ENCODE results near the gene ZFAND2A.
"Not testable (repeated sequence)": the region's sequence is repeated elsewhere in the genome, so short reads cannot be mapped to it uniquely, and the experiment has no call there.

Gene ZFAND2A

GRCh38 chr7:1151156-1151555, 8.8 kb downstream of the ZFAND2A start:
- no peak for DNase-seq (ENCODE audit: low read depth)

GRCh38 chr7:1150400-1151002, 9.5 kb downstream of the ZFAND2A start:
- no peak for DNase-seq (ENCODE audit: low read depth)

GRCh38 chr7:1149351-1149794, 10.6 kb downstream of the ZFAND2A start:
- DNase-seq (ENCODE audit: low read depth): no peak

GRCh38 chr7:1147873-1148272, 12.1 kb downstream of the ZFAND2A start:
- not testable (repeated sequence) for DNase-seq (ENCODE audit: low read depth)

GRCh38 chr7:1144269-1144771, 15.7 kb downstream of the ZFAND2A start:
- DNase-seq (ENCODE audit: low read depth): no peak

- not testable (repeated sequence) for DNase-seq (ENCODE audit: low read depth)
Observed at GRCh38 chr7:1143031-1143430, 17.0 kb downstream of the ZFAND2A start.

- DNase-seq (ENCODE audit: low read depth): no peak
Observed at GRCh38 chr7:1142051-1142635, 17.9 kb downstream of the ZFAND2A start.

GRCh38 chr7:1141651-1142050, 18.3 kb downstream of the ZFAND2A start:
- no peak for DNase-seq (ENCODE audit: low read depth)

GRCh38 chr7:1140476-1141104, 19.4 kb downstream of the ZFAND2A start:
- no peak for DNase-seq (ENCODE audit: low read depth)

- no peak for DNase-seq (ENCODE audit: low read depth)
Observed at GRCh38 chr7:1137517-1138167, 22.4 kb downstream of the ZFAND2A start.

- DNase-seq (ENCODE audit: low read depth): no peak
Observed at GRCh38 chr7:1136841-1137516, 23.0 kb downstream of the ZFAND2A start.

- no peak for DNase-seq (ENCODE audit: low read depth)
Observed at GRCh38 chr7:1134951-1135350, 25.0 kb downstream of the ZFAND2A start.

GRCh38 chr7:1131471-1132265, 28.3 kb downstream of the ZFAND2A start:
- no peak for DNase-seq (ENCODE audit: low read depth)

- no peak for DNase-seq (ENCODE audit: low read depth)
Observed at GRCh38 chr7:1130021-1130990, 29.7 kb downstream of the ZFAND2A start.

- no peak for DNase-seq (ENCODE audit: low read depth)
Observed at GRCh38 chr7:1129431-1129830, 30.6 kb downstream of the ZFAND2A start.

GRCh38 chr7:1127001-1127400, 33.0 kb downstream of the ZFAND2A start:
- no peak for DNase-seq (ENCODE audit: low read depth)

- DNase-seq (ENCODE audit: low read depth): no peak
Observed at GRCh38 chr7:1125603-1125969, 34.4 kb downstream of the ZFAND2A start.

- no peak for DNase-seq (ENCODE audit: low read depth)
Observed at GRCh38 chr7:1124816-1125602, 35.0 kb downstream of the ZFAND2A start.

GRCh38 chr7:1124164-1124563, 35.8 kb downstream of the ZFAND2A start:
- no peak for DNase-seq (ENCODE audit: low read depth)
